Endothelial cell of umbilical vein (primary cell): Measurements from ENCODE around the gene BRI3BP. TPM values are rescaled to one million over a fixed set of nuclear protein-coding genes. Genes with fewer than 3 reads are reported as not detected.

Source experiments
- BruUV-seq: library from RNA; stranded (reverse); fragments of 400-500 nt; replicated peaks from 2 replicates; lab custom pipeline; 2021; lab: Mats Ljungman, UMichigan
- CTCF ChIA-PET: fragments of 300-600, 350-600 bp; sonication (Branson Sonifier 250); formaldehyde crosslinking; loops from one replicate; lab custom pipeline; 2021; ENCODE audit warnings: antibody characterized with exemption, inconsistent platforms; lab: Charles Lee
- POLR2A ChIA-PET: fragments of 300-600, 350-600 bp; sonication (Branson Sonifier 250); formaldehyde crosslinking; loops from one replicate; lab custom pipeline; 2021; ENCODE audit warnings: antibody characterized with exemption, inconsistent platforms; lab: Charles Lee
- DNase-seq: peaks from one replicate; pipeline ENCODE4 v3.0.0-alpha.2; 2011; ENCODE audit warnings: low read depth, low spot score
- FAIRE-seq: peaks from 2 replicates; lab custom pipeline; 2011; peaks lifted over from hg19 to GRCh38; lab: Jason Lieb, UNC
- H2AFZ ChIP-seq: 2 replicates; pipeline ENCODE4 v1.6.0; 2012; ENCODE audit warnings: low read depth, low read length, control low read depth, inconsistent platforms
- H3K27ac ChIP-seq: 2 replicates; pipeline ENCODE4 v1.5.1; 2011; ENCODE audit warnings: low read depth, mild to moderate bottlenecking, control low read depth, low read length, moderate library complexity; ENCODE audit not compliant: insufficient read depth
- H3K27me3 ChIP-seq, 2 experiments: 2 replicates each; pipeline versions ENCODE4 v1.6.0 to v1.6.1; 2011; ENCODE audit warnings: low read length in 2 of 2, mixed read lengths in 1 of 2; ENCODE audit not compliant: control insufficient read depth in 2 of 2, insufficient read depth in 2 of 2
- H3K36me3 ChIP-seq, 2 experiments: 2 replicates in 1 of 2; 3 replicates in 1 of 2; pipeline ENCODE4 v1.5.1; 2011; ENCODE audit warnings: low read length in 2 of 2, mild to moderate bottlenecking in 1 of 2, moderate library complexity in 1 of 2; ENCODE audit not compliant: control insufficient read depth in 2 of 2, insufficient read depth in 2 of 2; ENCODE audit errors: extremely low read depth in 1 of 2
- H3K4me1 ChIP-seq: 3 replicates; pipeline ENCODE4 v1.5.1; 2011; ENCODE audit warnings: mild to moderate bottlenecking, low read length; ENCODE audit not compliant: control insufficient read depth, insufficient read depth; ENCODE audit errors: extremely low read depth
- H3K4me2 ChIP-seq: 2 replicates; pipeline ENCODE4 v1.6.1; 2011; ENCODE audit warnings: low read length, control low read depth, mixed read lengths; ENCODE audit not compliant: insufficient read depth
- H3K4me3 ChIP-seq, 3 experiments: fragments of 200-600 bp in 1 of 3; sonication (generic), shearing (Covaris generic) in 1 of 3; replicated peaks in 1 of 3; 2 replicates each; pipeline ENCODE4 v1.5.1; 2011 to 2016; ENCODE audit warnings: control low read depth in 3 of 3, low read length in 3 of 3, mild to moderate bottlenecking in 2 of 3, inconsistent platforms in 1 of 3, low read depth in 1 of 3, moderate library complexity in 1 of 3; ENCODE audit not compliant: insufficient read depth in 1 of 3
- H3K79me2 ChIP-seq: 2 replicates; pipeline ENCODE4 v1.6.0; 2012; ENCODE audit warnings: low read length, inconsistent platforms; ENCODE audit not compliant: control insufficient read depth, insufficient read depth
- H3K9ac ChIP-seq: replicated peaks from 2 replicates; pipeline ENCODE3; 2011; ENCODE audit warnings: low read length, control low read depth; ENCODE audit not compliant: insufficient read depth; ENCODE audit errors: extremely low read depth
- H3K9me1 ChIP-seq: replicated peaks from 3 replicates; pipeline ENCODE4 v1.6.0; 2011; ENCODE audit warnings: mild to moderate bottlenecking, low read length; ENCODE audit not compliant: control insufficient read depth, insufficient read depth; ENCODE audit errors: extremely low read depth
- H3K9me3 ChIP-seq: replicated peaks from 2 replicates; pipeline ENCODE4 v1.5.1; 2012; ENCODE audit warnings: low read length, inconsistent platforms; ENCODE audit not compliant: control insufficient read depth, insufficient read depth
- H4K20me1 ChIP-seq: replicated peaks from 2 replicates; pipeline ENCODE3; 2011; ENCODE audit warnings: mild to moderate bottlenecking, low read length; ENCODE audit not compliant: control insufficient read depth, insufficient read depth; ENCODE audit errors: extremely low read depth
- EZH2 ChIP-seq: IDR thresholded peaks from 2 replicates; pipeline ENCODE4 v1.6.1; 2012; ENCODE audit warnings: borderline replicate concordance, low read depth, mild to moderate bottlenecking, moderate library complexity, low read length, inconsistent platforms; ENCODE audit not compliant: severe bottlenecking
- FOS ChIP-seq: IDR thresholded peaks from 2 replicates; pipeline ENCODE4 v1.6.1; 2011; ENCODE audit warnings: mild to moderate bottlenecking, low read length, moderate library complexity, borderline replicate concordance; ENCODE audit not compliant: insufficient read depth
- GATA2 ChIP-seq: IDR thresholded peaks from 2 replicates; pipeline ENCODE4 v1.7.0; 2011; ENCODE audit warnings: low read depth, mild to moderate bottlenecking, moderate library complexity, mixed read lengths, low read length; ENCODE audit not compliant: insufficient read length, insufficient read depth
- JUN ChIP-seq: IDR thresholded peaks from 2 replicates; pipeline ENCODE4 v1.6.1; 2011; ENCODE audit warnings: borderline replicate concordance, low read depth; ENCODE audit not compliant: insufficient read length, insufficient read depth
- MAX ChIP-seq: IDR thresholded peaks from 2 replicates; pipeline ENCODE4 v1.6.1; 2011; ENCODE audit not compliant: insufficient read depth, insufficient read length
- MYC ChIP-seq: IDR thresholded peaks from one replicate; pipeline ENCODE4 v1.6.1; 2011; ENCODE audit warnings: mild to moderate bottlenecking, low read depth, low read length
- POLR2A ChIP-seq: IDR thresholded peaks from 2 replicates; pipeline ENCODE4 v1.6.1; 2012; ENCODE audit warnings: low read depth, mild to moderate bottlenecking, control low read depth, low read length
- POLR2AphosphoS5 ChIP-seq: IDR thresholded peaks from 2 replicates; pipeline ENCODE4 v1.6.1; 2012; ENCODE audit warnings: low read depth, mild to moderate bottlenecking, control low read depth, low read length, moderate library complexity; ENCODE audit not compliant: insufficient read depth
- dilution Hi-C: fragments of 300-500 bp; cut with MboI; formaldehyde crosslinking; loops from one replicate; pipeline ENCODE4 v1.15.0; 2019; ENCODE audit warnings: low sequenced_read_pairs; ENCODE audit not compliant: extremely low pct_ligation_motif_present
- intact Hi-C: fragments of 100-400 bp; cut with micrococcal nuclease; formaldehyde crosslinking; loops from one replicate; pipeline ENCODE4 v1.10.0; 2022
- polyA plus RNA-seq, 4 experiments: library from polyadenylated mRNA; depleted of rRNA in 3 of 4; stranded (reverse) in 3 of 4; unstranded in 1 of 4; fragments of >200 nt; gene quantifications; 2 replicates each; pipeline versions ENCODE4 v1.2.1 to v1.2.3, GENCODE V29; 2011 to 2012; ENCODE audit warnings: missing spikeins in 1 of 4
- total RNA-seq: library from RNA; stranded (reverse); gene quantifications from 2 replicates; pipeline ENCODE4 v1.2.3, GENCODE V29; 2021
- TF ChIP-seq, protein P1 (sequence below), 2 donors: IDR thresholded peaks; 1 replicate in 1 of 2; 2 replicates in 1 of 2; pipeline ENCODE4 v1.5.1; 2011; ENCODE audit warnings: low read length in 2 of 2, mild to moderate bottlenecking in 2 of 2, moderate library complexity in 2 of 2, control low read depth in 1 of 2, inconsistent platforms in 1 of 2, low read depth in 1 of 2; ENCODE audit not compliant: insufficient read depth in 1 of 2; ENCODE audit errors: extremely low read depth in 1 of 2

BRI3BP gene
- total and polyA plus RNA-seq, 2 donors (not counting 3 experiments of a cell fraction or from before 2014, with no cell fraction given): 3.4 to 8.2 TPM

GRCh38 chr12:124979568-124979967 is 13.9 kb upstream of the BRI3BP start:
- Histone ChIP-seq H3K79me2 (no peaks in the 10 kb centered on the region), H3K27me3 (no peaks in the 10 kb centered on the region), H3K4me3 (no peak overlapping the region), H2AFZ (no peak overlapping the region), H3K4me2 (no peak overlapping the region), H3K4me1 (no peaks in the 10 kb centered on the region), H3K9ac (no peak overlapping the region), H3K9me1 (no peaks in the 10 kb centered on the region), H3K27ac (no peak overlapping the region), H3K9me3 (no peaks in the 10 kb centered on the region), H3K36me3 (peaks cover 4 to 35% of the 10 kb centered on the region in 2 experiments), H4K20me1 (no peaks in the 10 kb centered on the region)
- intact Hi-C loops (no loop called here), dilution Hi-C loops (no loop called here)
- ChIA-PET POLR2A (interaction anchor here (0.5 kb wide), 1 partner anchor 9 kb away, joined by 3 read pairs; no protein-coding TSS in a partner anchor), CTCF (no interaction called here)
- no peak for FAIRE-seq
- TF ChIP-seq FOS (no peak), EZH2 (no peak), JUN (no peak), MYC (no peak), MAX (no peak)
- no TSS peak for BruUV-seq
- DNase-seq: no peak

- intact Hi-C loops: no loop called here
- Histone ChIP-seq H3K9me3 (no peaks in the 10 kb centered on the region), H3K27ac (no peak overlapping the region), H3K79me2 (no peaks in the 10 kb centered on the region), H3K4me2 (no peak overlapping the region), H2AFZ (no peak overlapping the region), H3K9me1 (no peaks in the 10 kb centered on the region), H4K20me1 (no peaks in the 10 kb centered on the region), H3K27me3 (no peaks in the 10 kb centered on the region), H3K36me3 (peaks cover 8 to 36% of the 10 kb centered on the region in 2 experiments), H3K4me3 (no peak overlapping the region), H3K9ac (no peak overlapping the region), H3K4me1 (no peaks in the 10 kb centered on the region)
- no peak for TF ChIP-seq JUN
- TF ChIP-seq MYC: no peak
- TF ChIP-seq POLR2AphosphoS5: no peak
- no peak for TF ChIP-seq MAX
- TF ChIP-seq GATA2: no peak
- no peak for TF ChIP-seq FOS
- no peak for TF ChIP-seq EZH2
- TF ChIP-seq POLR2A: no peak
- TF ChIP-seq, protein P1, sequence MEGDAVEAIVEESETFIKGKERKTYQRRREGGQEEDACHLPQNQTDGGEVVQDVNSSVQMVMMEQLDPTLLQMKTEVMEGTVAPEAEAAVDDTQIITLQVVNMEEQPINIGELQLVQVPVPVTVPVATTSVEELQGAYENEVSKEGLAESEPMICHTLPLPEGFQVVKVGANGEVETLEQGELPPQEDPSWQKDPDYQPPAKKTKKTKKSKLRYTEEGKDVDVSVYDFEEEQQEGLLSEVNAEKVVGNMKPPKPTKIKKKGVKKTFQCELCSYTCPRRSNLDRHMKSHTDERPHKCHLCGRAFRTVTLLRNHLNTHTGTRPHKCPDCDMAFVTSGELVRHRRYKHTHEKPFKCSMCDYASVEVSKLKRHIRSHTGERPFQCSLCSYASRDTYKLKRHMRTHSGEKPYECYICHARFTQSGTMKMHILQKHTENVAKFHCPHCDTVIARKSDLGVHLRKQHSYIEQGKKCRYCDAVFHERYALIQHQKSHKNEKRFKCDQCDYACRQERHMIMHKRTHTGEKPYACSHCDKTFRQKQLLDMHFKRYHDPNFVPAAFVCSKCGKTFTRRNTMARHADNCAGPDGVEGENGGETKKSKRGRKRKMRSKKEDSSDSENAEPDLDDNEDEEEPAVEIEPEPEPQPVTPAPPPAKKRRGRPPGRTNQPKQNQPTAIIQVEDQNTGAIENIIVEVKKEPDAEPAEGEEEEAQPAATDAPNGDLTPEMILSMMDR (IDR thresholded peaks at IDR 0.05; ENCODE audit: extremely low read depth in 1 of 2, insufficient read depth in 1 of 2, low read depth in 1 of 2, low read length in 2 of 2): no peak
- dilution Hi-C loops: no loop called here
- CTCF ChIA-PET: no interaction called here
- no peak for DNase-seq
- no TSS peak for BruUV-seq
- no peak for FAIRE-seq
- POLR2A ChIA-PET: no interaction called here
These were observed 13.2 kb upstream of the BRI3BP start for GRCh38 chr12:124980098-124980892.
